ENCODE data around the gene JAKMIP3. TPM values are rescaled to one million over a fixed set of nuclear protein-coding genes. Genes with fewer than 3 reads are reported as not detected.

The JAKMIP3 gene
- total RNA-seq, 2 experiments from 2014 or later, result 0.28 to 0.36 TPM

DNA sequence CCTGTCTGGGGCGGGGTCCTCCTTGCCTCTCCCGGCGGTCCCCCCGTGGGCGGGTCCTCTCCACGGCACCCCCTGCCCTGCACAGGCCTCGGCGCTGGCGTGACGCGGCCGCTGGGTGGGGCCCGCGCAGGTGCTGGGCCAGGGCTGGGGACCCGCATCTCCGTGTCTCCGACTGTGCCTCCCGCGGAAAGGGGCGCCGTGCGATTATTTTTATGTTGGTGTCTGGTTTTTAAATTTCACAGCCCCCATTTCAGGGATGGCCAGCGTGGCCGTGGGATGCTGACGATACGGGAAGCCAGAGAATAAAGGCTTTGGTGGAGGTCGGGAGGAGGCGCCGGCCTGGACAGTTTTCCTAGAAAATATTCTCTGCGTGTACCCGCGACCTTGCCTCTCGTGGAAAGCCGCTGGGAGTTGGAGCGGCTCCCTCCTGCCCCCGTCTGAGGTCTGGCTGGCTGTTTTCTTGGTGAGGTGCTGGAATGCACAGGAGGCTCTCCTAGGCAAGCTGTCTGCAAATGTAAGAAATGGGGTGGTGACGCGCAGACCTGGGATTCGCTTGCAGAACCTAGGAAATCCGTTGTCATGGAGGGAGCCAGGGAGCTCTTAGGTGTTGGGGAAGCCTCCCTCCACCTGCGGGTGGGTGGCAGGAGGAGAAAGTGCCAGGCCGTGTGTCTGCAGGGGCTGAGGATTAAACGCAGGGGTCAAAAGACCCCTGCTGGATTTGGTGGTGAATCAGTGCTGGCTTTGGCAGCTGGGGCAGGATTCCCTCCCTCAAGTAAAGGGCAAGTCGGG, 28.7 kb upstream of the JAKMIP3 start:
- Mint-ChIP-seq H3K27me3 (peaks cover 85% of the 10 kb centered on the region), H3K4me1 (ENCODE audit: low read depth) (peaks cover 6% of the 10 kb centered on the region), H3K27ac (no peak overlapping the region), H3K9me3 (no peaks in the 10 kb centered on the region), H3K4me3 (no peak overlapping the region), H3K36me3 (ENCODE audit: low read depth) (no peaks in the 10 kb centered on the region)
- no peak overlapping the region for H3K4me3 ChIP-seq (ENCODE audit: low read length)
- intact Hi-C loops (cut with DNase I, micrococcal nuclease), result no loop called here
- ChIA-PET CTCF (no interaction called here), POLR2A (no interaction called here)
- ATAC-seq (ENCODE audit: poor library complexity) (no peak), DNase-seq (no peak)
- TF ChIP-seq, protein P1, sequence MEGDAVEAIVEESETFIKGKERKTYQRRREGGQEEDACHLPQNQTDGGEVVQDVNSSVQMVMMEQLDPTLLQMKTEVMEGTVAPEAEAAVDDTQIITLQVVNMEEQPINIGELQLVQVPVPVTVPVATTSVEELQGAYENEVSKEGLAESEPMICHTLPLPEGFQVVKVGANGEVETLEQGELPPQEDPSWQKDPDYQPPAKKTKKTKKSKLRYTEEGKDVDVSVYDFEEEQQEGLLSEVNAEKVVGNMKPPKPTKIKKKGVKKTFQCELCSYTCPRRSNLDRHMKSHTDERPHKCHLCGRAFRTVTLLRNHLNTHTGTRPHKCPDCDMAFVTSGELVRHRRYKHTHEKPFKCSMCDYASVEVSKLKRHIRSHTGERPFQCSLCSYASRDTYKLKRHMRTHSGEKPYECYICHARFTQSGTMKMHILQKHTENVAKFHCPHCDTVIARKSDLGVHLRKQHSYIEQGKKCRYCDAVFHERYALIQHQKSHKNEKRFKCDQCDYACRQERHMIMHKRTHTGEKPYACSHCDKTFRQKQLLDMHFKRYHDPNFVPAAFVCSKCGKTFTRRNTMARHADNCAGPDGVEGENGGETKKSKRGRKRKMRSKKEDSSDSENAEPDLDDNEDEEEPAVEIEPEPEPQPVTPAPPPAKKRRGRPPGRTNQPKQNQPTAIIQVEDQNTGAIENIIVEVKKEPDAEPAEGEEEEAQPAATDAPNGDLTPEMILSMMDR (IDR thresholded peaks at IDR 0.05), result no peak
- H3K27ac ChIP-seq (ENCODE audit: low read depth in 1 of 2, low read length in 2 of 2), result no peak overlapping the region
- H3K27me3 ChIP-seq (ENCODE audit: control insufficient read depth in 1 of 2, insufficient read depth in 2 of 2, low read length in 2 of 2), result peaks cover 27 to 45% of the 10 kb centered on the region in 2 experiments
- H3K36me3 ChIP-seq (ENCODE audit: insufficient read depth, low read length), result no peaks in the 10 kb centered on the region
- H3K9me3 ChIP-seq (ENCODE audit: control insufficient read depth in 1 of 2, insufficient read depth in 1 of 2, low read length in 2 of 2), result peaks cover 0 to 12% of the 10 kb centered on the region in 2 experiments
- peaks cover 4% of the 10 kb centered on the region for H3K4me1 ChIP-seq (ENCODE audit: insufficient read depth, low read length)

DNA sequence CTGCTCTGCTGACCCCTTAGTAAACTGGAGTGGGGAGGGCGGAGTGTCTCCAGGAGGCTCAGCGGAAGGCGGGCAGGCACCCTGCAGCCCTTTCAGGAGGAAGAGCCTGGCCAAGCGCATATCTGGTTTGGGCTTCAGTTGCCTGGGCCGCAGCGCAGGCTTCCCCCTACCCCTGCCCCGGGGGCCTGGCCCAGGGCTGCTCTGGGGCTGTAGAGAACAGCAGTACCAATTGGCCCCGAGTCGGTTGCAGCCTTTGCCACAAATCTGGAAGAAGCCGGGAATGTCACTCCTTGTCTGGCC, 28.1 kb upstream of the JAKMIP3 start:
- peaks cover 31 to 46% of the 10 kb centered on the region in 2 experiments for H3K27me3 ChIP-seq (ENCODE audit: control insufficient read depth in 1 of 2, insufficient read depth in 2 of 2, low read length in 2 of 2)
- Mint-ChIP-seq H3K27ac (no peak overlapping the region), H3K4me1 (ENCODE audit: low read depth) (peaks cover 6% of the 10 kb centered on the region), H3K4me3 (no peak overlapping the region), H3K27me3 (peaks cover 85% of the 10 kb centered on the region), H3K36me3 (ENCODE audit: low read depth) (no peaks in the 10 kb centered on the region), H3K9me3 (no peaks in the 10 kb centered on the region)
- no peak overlapping the region for H3K4me3 ChIP-seq (ENCODE audit: low read length)
- ChIA-PET POLR2A (interaction anchor here (0.6 kb wide), 1 partner anchor 757 kb away, joined by 3 read pairs; no protein-coding TSS in a partner anchor), CTCF (no interaction called here)
- H3K4me1 ChIP-seq (ENCODE audit: insufficient read depth, low read length), result peaks cover 4% of the 10 kb centered on the region
- ATAC-seq (ENCODE audit: poor library complexity) (no peak), DNase-seq (no peak)
- TF ChIP-seq, protein P1 (IDR thresholded peaks at IDR 0.05), result no peak
- no peaks in the 10 kb centered on the region for H3K36me3 ChIP-seq (ENCODE audit: insufficient read depth, low read length)
- no peak overlapping the region for H3K27ac ChIP-seq (ENCODE audit: low read depth in 1 of 2, low read length in 2 of 2)
- peaks cover 0 to 12% of the 10 kb centered on the region in 2 experiments for H3K9me3 ChIP-seq (ENCODE audit: control insufficient read depth in 1 of 2, insufficient read depth in 1 of 2, low read length in 2 of 2)
- intact Hi-C loops (cut with DNase I, micrococcal nuclease), result no loop called here

- no peak overlapping the region for H3K27ac ChIP-seq (ENCODE audit: low read depth in 1 of 2, low read length in 2 of 2)
- ChIA-PET CTCF (interaction anchor here (0.7 kb wide), 1 partner anchor 101 kb away, joined by 3 read pairs; no protein-coding TSS in a partner anchor), POLR2A (no interaction called here)
- H3K4me3 ChIP-seq (ENCODE audit: low read length), result no peak overlapping the region
- H3K4me3 Mint-ChIP-seq, result no peak overlapping the region
- no peak for DNase-seq
- H3K4me1 ChIP-seq (ENCODE audit: insufficient read depth, low read length), result peaks cover 4% of the 10 kb centered on the region
- no peaks in the 10 kb centered on the region for H3K36me3 Mint-ChIP-seq (ENCODE audit: low read depth)
- peaks cover 34 to 46% of the 10 kb centered on the region in 2 experiments for H3K27me3 ChIP-seq (ENCODE audit: control insufficient read depth in 1 of 2, insufficient read depth in 2 of 2, low read length in 2 of 2)
- H3K4me1 Mint-ChIP-seq (ENCODE audit: low read depth), result peaks cover 6% of the 10 kb centered on the region
- TF ChIP-seq, protein P1 (IDR thresholded peaks at IDR 0.05), result no peak
- no peak for ATAC-seq (ENCODE audit: poor library complexity)
- H3K9me3 Mint-ChIP-seq, result no peaks in the 10 kb centered on the region
- no peak overlapping the region for H3K27ac Mint-ChIP-seq
- H3K27me3 Mint-ChIP-seq, result peaks cover 83% of the 10 kb centered on the region
- intact Hi-C loops (cut with DNase I, micrococcal nuclease), result no loop called here
- no peaks in the 10 kb centered on the region for H3K36me3 ChIP-seq (ENCODE audit: insufficient read depth, low read length)
- H3K9me3 ChIP-seq (ENCODE audit: control insufficient read depth in 1 of 2, insufficient read depth in 1 of 2, low read length in 2 of 2), result peaks cover 0 to 12% of the 10 kb centered on the region in 2 experiments
Measured at GRCh38 chr10:132039371-132039770, 26.4 kb upstream of the JAKMIP3 start.
